ENCODE measurements around the gene HOXA10.

Gene HOXA10

DNA sequence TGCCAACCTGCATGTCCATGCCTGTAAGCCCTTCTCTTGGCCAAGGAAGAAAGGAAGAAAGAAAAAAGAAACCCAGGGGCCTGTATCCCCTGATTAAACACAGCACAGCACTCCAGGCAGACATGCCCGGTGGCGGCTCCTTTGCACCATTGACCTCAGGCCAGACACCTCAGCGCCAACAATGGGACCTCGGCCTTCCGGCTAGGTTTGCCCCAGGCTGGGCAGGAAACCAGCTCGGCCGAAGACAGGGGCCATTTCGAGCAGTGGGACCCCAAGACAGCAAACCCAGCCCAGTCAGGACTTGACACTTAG is 2.8 kb downstream of the HOXA10 start:
- Histone ChIP-seq H3K27me3 (ENCODE audit: insufficient read depth, poor library complexity, severe bottlenecking) (peaks cover 82% of the 10 kb centered on the region), H3K4me3 (replicated peaks; ENCODE audit: insufficient read depth, low read length) (no peak overlapping the region)

DNA sequence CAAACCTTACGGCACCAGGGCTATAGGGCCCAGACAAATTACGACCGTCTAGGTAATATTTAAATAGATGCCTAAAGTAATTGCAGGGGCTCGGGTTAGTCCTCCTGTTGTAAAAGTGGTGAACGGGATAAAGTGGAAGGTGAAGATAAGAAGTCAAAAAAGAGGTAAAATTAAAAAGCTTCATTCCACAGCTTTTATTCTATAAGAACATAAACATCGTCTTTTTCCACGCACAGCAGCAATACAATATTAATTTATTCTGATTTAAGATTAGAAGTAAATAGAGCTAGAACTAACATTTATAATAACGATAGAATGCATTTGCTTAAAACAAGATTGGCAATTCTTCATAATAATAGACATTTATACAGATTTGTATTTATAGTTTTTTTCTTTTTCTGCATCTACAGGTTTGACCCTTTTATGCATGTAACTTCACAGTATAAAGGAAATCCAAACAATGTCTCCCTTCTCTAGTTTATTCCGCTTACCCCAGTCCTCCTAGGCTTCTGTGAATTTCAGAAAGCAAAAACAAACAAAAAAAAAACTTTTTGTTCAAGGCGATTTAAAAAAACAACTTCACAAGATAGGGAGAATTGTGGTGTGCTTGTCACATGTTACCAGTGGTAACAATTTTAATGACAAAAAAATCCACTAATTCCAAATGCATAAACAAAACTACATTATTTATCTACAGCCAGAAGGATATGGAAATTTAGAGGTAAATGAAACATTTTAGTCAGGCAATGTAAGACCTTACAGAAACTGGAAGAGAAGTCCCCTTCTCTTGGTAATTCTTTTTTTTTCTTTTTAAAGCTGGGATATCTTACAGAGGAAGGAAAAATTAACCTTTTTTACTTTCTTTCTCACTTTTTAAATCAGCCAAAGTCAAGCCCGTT is 3.4 kb downstream of the HOXA10 start:
- no peak overlapping the region for H3K27ac ChIP-seq (replicated peaks)
- peaks cover 88% of the 10 kb centered on the region for H3K27me3 ChIP-seq (ENCODE audit: insufficient read depth, poor library complexity, severe bottlenecking)
- DNase-seq (ENCODE audit: low read depth in 1 of 2, low spot score in 1 of 2) = no peak
- TF ChIP-seq SPI1 (IDR thresholded peaks at IDR 0.05; ENCODE audit: borderline replicate concordance, low read depth) = no peak
- TF ChIP-seq, protein P1, sequence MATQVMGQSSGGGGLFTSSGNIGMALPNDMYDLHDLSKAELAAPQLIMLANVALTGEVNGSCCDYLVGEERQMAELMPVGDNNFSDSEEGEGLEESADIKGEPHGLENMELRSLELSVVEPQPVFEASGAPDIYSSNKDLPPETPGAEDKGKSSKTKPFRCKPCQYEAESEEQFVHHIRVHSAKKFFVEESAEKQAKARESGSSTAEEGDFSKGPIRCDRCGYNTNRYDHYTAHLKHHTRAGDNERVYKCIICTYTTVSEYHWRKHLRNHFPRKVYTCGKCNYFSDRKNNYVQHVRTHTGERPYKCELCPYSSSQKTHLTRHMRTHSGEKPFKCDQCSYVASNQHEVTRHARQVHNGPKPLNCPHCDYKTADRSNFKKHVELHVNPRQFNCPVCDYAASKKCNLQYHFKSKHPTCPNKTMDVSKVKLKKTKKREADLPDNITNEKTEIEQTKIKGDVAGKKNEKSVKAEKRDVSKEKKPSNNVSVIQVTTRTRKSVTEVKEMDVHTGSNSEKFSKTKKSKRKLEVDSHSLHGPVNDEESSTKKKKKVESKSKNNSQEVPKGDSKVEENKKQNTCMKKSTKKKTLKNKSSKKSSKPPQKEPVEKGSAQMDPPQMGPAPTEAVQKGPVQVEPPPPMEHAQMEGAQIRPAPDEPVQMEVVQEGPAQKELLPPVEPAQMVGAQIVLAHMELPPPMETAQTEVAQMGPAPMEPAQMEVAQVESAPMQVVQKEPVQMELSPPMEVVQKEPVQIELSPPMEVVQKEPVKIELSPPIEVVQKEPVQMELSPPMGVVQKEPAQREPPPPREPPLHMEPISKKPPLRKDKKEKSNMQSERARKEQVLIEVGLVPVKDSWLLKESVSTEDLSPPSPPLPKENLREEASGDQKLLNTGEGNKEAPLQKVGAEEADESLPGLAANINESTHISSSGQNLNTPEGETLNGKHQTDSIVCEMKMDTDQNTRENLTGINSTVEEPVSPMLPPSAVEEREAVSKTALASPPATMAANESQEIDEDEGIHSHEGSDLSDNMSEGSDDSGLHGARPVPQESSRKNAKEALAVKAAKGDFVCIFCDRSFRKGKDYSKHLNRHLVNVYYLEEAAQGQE (IDR thresholded peaks at IDR 0.05; ENCODE audit: insufficient replicate concordance, low read depth) = no peak
- no peak for TF ChIP-seq POLR2AphosphoS5 (IDR thresholded peaks at IDR 0.05; ENCODE audit: low read depth)
- TF ChIP-seq, protein P2, sequence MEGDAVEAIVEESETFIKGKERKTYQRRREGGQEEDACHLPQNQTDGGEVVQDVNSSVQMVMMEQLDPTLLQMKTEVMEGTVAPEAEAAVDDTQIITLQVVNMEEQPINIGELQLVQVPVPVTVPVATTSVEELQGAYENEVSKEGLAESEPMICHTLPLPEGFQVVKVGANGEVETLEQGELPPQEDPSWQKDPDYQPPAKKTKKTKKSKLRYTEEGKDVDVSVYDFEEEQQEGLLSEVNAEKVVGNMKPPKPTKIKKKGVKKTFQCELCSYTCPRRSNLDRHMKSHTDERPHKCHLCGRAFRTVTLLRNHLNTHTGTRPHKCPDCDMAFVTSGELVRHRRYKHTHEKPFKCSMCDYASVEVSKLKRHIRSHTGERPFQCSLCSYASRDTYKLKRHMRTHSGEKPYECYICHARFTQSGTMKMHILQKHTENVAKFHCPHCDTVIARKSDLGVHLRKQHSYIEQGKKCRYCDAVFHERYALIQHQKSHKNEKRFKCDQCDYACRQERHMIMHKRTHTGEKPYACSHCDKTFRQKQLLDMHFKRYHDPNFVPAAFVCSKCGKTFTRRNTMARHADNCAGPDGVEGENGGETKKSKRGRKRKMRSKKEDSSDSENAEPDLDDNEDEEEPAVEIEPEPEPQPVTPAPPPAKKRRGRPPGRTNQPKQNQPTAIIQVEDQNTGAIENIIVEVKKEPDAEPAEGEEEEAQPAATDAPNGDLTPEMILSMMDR (IDR thresholded peaks at IDR 0.05; ENCODE audit: insufficient read depth, low read length) = no peak
- no peak for TF ChIP-seq GABPA (IDR thresholded peaks at IDR 0.05; ENCODE audit: low read depth)
- H3K4me3 ChIP-seq (replicated peaks; ENCODE audit: insufficient read depth, low read length) = no peak overlapping the region

More for the DNA sequence above, 2.8 kb downstream of the HOXA10 start:
- no peak for TF ChIP-seq POLR2AphosphoS5 (IDR thresholded peaks at IDR 0.05; ENCODE audit: low read depth)
- TF ChIP-seq, protein P1 (IDR thresholded peaks at IDR 0.05; ENCODE audit: insufficient replicate concordance, low read depth) = no peak
- TF ChIP-seq, protein P2 (IDR thresholded peaks at IDR 0.05; ENCODE audit: insufficient read depth, low read length) = no peak
- no peak for TF ChIP-seq GABPA (IDR thresholded peaks at IDR 0.05; ENCODE audit: low read depth)
- TF ChIP-seq SPI1 (IDR thresholded peaks at IDR 0.05; ENCODE audit: borderline replicate concordance, low read depth) = no peak
- DNase-seq (ENCODE audit: low read depth in 1 of 2, low spot score in 1 of 2) = no peak
- H3K27ac ChIP-seq (replicated peaks) = no peak overlapping the region

DNA sequence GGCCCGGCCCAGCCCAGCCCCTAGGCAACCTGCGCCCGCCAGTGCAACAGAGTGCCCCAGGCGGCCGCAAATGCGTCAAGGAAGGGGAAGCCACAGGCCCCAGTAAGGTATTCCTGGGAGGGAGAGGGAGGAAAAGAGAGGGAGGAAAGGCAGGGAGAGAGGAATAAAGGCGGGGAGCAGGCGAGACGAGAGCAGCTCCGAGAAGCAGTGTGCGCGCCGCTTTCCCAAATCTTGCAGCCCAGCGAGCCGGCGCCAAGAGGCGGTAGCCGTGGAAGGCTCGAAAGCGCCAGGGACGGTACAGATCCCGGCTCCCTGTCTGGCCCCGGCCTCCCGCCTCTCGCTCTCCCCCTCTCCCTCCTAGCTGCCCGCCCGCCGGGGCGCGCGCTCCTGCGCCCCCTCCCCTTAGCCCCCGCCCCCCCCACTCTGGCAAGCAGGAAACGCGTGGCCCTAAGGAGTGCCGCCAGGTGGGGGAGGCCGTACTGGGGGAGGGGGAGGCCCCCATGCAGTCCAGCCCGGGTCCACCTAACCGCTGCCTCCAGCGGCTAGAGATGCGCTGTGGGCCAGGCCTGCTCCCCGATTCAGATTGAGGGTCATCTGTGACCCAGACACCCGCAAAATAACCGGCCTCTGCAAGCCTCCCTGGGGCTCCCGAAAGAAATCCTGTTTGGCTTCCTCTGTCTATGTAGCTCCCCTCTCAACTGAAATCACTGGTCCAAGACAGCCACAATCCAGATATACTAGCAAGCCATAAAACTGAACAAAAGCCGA is 4.3 kb downstream of the HOXA10 start:
- no peak overlapping the region for H3K4me3 ChIP-seq (replicated peaks; ENCODE audit: insufficient read depth, low read length)
- DNase-seq (ENCODE audit: low read depth in 1 of 2, low spot score in 1 of 2) = no peak
- peaks cover 88% of the 10 kb centered on the region for H3K27me3 ChIP-seq (ENCODE audit: insufficient read depth, poor library complexity, severe bottlenecking)
- no peak overlapping the region for H3K27ac ChIP-seq (replicated peaks)
- TF ChIP-seq, protein P2 (IDR thresholded peaks at IDR 0.05; ENCODE audit: insufficient read depth, low read length) = no peak
- TF ChIP-seq POLR2AphosphoS5 (IDR thresholded peaks at IDR 0.05; ENCODE audit: low read depth) = no peak
- TF ChIP-seq, protein P1 (IDR thresholded peaks at IDR 0.05; ENCODE audit: insufficient replicate concordance, low read depth) = no peak
- TF ChIP-seq SPI1 (IDR thresholded peaks at IDR 0.05; ENCODE audit: borderline replicate concordance, low read depth) = no peak
- no peak for TF ChIP-seq GABPA (IDR thresholded peaks at IDR 0.05; ENCODE audit: low read depth)
